ENCODE data around the gene NUDT19.
"Not testable (repeated sequence)": the region's sequence is repeated elsewhere in the genome, so short reads cannot be mapped to it uniquely, and the experiment has no call there.

- TF ChIP-seq CTCF (conservative IDR thresholded peaks at IDR 0.05; ENCODE audit: low read length); EZH2phosphoT487 (IDR thresholded peaks at IDR 0.05; ENCODE audit: borderline replicate concordance): not testable (repeated sequence)
Observed at GRCh38 chr19:32716203-32716602, 24.6 kb downstream of the NUDT19 start.
